CD14-positive monocyte (primary cell): ENCODE results near the gene YPEL3. TPM values are rescaled to one million over a fixed set of nuclear protein-coding genes. Genes with fewer than 3 reads are reported as not detected.

Source experiments
- DNase-seq, 3 donors: peaks; one replicate each; pipeline ENCODE4 v3.0.0-alpha.2; 2011 to 2022
- H2AFZ ChIP-seq: 2 replicates; pipeline ENCODE4 v1.6.0; 2012; ENCODE audit warnings: mild to moderate bottlenecking, low read depth, low read length, inconsistent platforms; ENCODE audit not compliant: insufficient read depth, poor library complexity, severe bottlenecking
- H3K27ac ChIP-seq, 2 donors: 1 replicate in 1 of 2; 2 replicates in 1 of 2; pipeline ENCODE4 v1.5.1; 2012 to 2013; ENCODE audit warnings: low read length in 2 of 2, control low read depth in 1 of 2, inconsistent platforms in 1 of 2, low read depth in 1 of 2, mild to moderate bottlenecking in 1 of 2
- H3K27me3 ChIP-seq, 2 donors: one replicate each; pipeline versions ENCODE4 v1.6.0 to v1.6.1; 2011 to 2013; ENCODE audit warnings: low read length in 2 of 2; ENCODE audit not compliant: control insufficient read depth in 2 of 2, insufficient read depth in 2 of 2
- H3K36me3 ChIP-seq, 2 donors: replicated peaks in 1 of 2; 1 replicate in 1 of 2; 2 replicates in 1 of 2; pipeline versions ENCODE4 v1.5.1 to v1.6.1; 2012 to 2013; ENCODE audit warnings: low read length in 2 of 2, control low read depth in 1 of 2, inconsistent platforms in 1 of 2, mild to moderate bottlenecking in 1 of 2; ENCODE audit not compliant: insufficient read depth in 2 of 2, control insufficient read depth in 1 of 2
- H3K4me1 ChIP-seq, 2 donors: 1 replicate in 1 of 2; 2 replicates in 1 of 2; pipeline versions ENCODE4 v1.5.1 to v1.6.1; 2012 to 2013; ENCODE audit warnings: low read length in 2 of 2, control low read depth in 1 of 2, inconsistent platforms in 1 of 2, mild to moderate bottlenecking in 1 of 2, moderate library complexity in 1 of 2; ENCODE audit not compliant: insufficient read depth in 2 of 2, control insufficient read depth in 1 of 2
- H3K4me2 ChIP-seq: replicated peaks from 2 replicates; pipeline ENCODE3; 2012; ENCODE audit warnings: low read length, moderate library complexity, mild to moderate bottlenecking; ENCODE audit not compliant: poor library complexity, severe bottlenecking; ENCODE audit errors: extremely low read depth
- H3K4me3 ChIP-seq, 3 experiments: fragments of 200-600 bp in 1 of 3; sonication (generic) in 1 of 3; replicated peaks in 1 of 3; 1 replicate in 2 of 3; 2 replicates in 1 of 3; pipeline ENCODE4 v1.5.1; 2011 to 2013; ENCODE audit warnings: low read length in 3 of 3, mild to moderate bottlenecking in 3 of 3, control low read depth in 2 of 3, low read depth in 2 of 3, inconsistent platforms in 1 of 3, moderate library complexity in 1 of 3
- H3K79me2 ChIP-seq: 2 replicates; pipeline ENCODE4 v1.6.0; 2012; ENCODE audit warnings: mild to moderate bottlenecking, control low read depth, inconsistent platforms, low read length, moderate library complexity; ENCODE audit not compliant: insufficient read depth
- H3K9ac ChIP-seq: 2 replicates; pipeline ENCODE4 v1.6.0; 2017; ENCODE audit warnings: low read length, mild to moderate bottlenecking; ENCODE audit not compliant: insufficient read depth, poor library complexity, severe bottlenecking
- H3K9me3 ChIP-seq, 2 donors: replicated peaks in 1 of 2; 1 replicate in 1 of 2; 2 replicates in 1 of 2; pipeline versions ENCODE4 v1.5.1 to v1.6.1; 2012 to 2013; ENCODE audit warnings: low read length in 2 of 2, control low read depth in 1 of 2; ENCODE audit not compliant: control insufficient read depth in 1 of 2, insufficient read depth in 1 of 2
- H4K20me1 ChIP-seq: 2 replicates; pipeline ENCODE4 v1.6.0; 2012; ENCODE audit warnings: mild to moderate bottlenecking, low read length, control low read depth, moderate library complexity; ENCODE audit not compliant: insufficient read depth
- H3K27ac Mint-ChIP-seq, 7 donors: one replicate each; pipeline ENCODE4 v1.8.0; 2020; ENCODE audit warnings: mild to moderate bottlenecking in 7 of 7, mixed read lengths in 7 of 7, moderate library complexity in 6 of 7, inconsistent platforms in 2 of 7
- H3K27me3 Mint-ChIP-seq, 3 donors: one replicate each; pipeline ENCODE4 v1.8.0; 2021 to 2022; ENCODE audit warnings: low read depth in 3 of 3, mild to moderate bottlenecking in 3 of 3, mixed read lengths in 3 of 3, moderate library complexity in 3 of 3, inconsistent platforms in 1 of 3
- H3K36me3 Mint-ChIP-seq, 2 donors: one replicate each; pipeline ENCODE4 v1.8.0; 2020; ENCODE audit warnings: mixed read lengths in 2 of 2, inconsistent platforms in 1 of 2, mild to moderate bottlenecking in 1 of 2
- H3K4me1 Mint-ChIP-seq: one replicate; pipeline ENCODE4 v1.8.0; 2020; ENCODE audit warnings: mild to moderate bottlenecking, mixed read lengths
- H3K4me3 Mint-ChIP-seq, 2 donors: one replicate each; pipeline ENCODE4 v1.8.0; 2020; ENCODE audit warnings: mild to moderate bottlenecking in 2 of 2, mixed read lengths in 2 of 2, moderate library complexity in 1 of 2
- H3K9me3 Mint-ChIP-seq, 7 donors: one replicate each; pipeline ENCODE4 v1.8.0; 2020 to 2022; ENCODE audit warnings: mixed read lengths in 7 of 7, mild to moderate bottlenecking in 6 of 7, moderate library complexity in 6 of 7, inconsistent platforms in 2 of 7
- WGBS: methylation state at CpG from one replicate; pipeline ENCODE4 v1.1.5; 2013; ENCODE audit warnings: missing lambda C conversion rate; ENCODE audit not compliant: insufficient coverage; 5-methylcytosine and 5-hydroxymethylcytosine counted together
- intact Hi-C, 2 donors: fragments of 100-400 bp; cut with micrococcal nuclease; formaldehyde crosslinking; loops; one replicate each; pipeline versions ENCODE4 v1.15.0 to v1.15.1; 2023
- polyA plus RNA-seq, 3 donors: library from polyadenylated mRNA; depleted of rRNA in 1 of 3; unstranded in 2 of 3; stranded (reverse) in 1 of 3; fragments of 300-500 nt in 2 of 3; fragments of >200 nt in 1 of 3; fragmentation: Illumina TruSeq in 2 of 3; gene quantifications; 1 replicate in 2 of 3; 2 replicates in 1 of 3; pipeline ENCODE4 v1.2.3, GENCODE V29; 2012 to 2021
- TF ChIP-seq, protein P1 (sequence below): fragments of 200-600 bp; IDR thresholded peaks from one replicate; pipeline ENCODE4 v1.8.0; 2022; ENCODE audit warnings: antibody characterized with exemption, mild to moderate bottlenecking

Gene YPEL3
- polyA plus RNA-seq, 3 donors: 182 to 283 (median 235) TPM

DNA sequence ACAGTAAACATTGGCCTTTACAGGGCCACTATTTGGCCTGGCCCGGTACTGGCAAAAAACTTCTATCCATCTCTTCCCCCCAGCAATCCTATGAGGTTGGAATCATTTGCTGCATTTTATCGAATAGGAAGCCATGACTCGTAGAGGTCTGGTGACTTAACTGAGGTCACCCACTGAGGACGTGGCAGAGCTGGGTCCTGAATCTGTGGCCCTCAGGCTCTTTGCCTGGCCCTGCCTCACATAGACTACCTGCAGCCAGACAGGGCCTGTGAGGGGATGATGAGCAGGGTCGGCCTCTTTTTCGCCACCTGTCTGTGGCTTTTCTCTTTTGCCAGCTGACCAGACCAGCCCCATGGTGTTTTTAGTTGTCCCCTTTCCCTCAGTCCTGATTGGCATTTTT, 18.4 kb downstream of the YPEL3 start:
- no peaks in the 10 kb centered on the region for H3K27me3 ChIP-seq
- intact Hi-C loops: loop anchor here in 1 of 2 donors (2.0 kb wide), 1 partner anchor 13 kb away; the partner anchor contains the start of gene TBX6
- peak overlapping the region; percentile 97 for H3K4me2 ChIP-seq
- peaks cover 31% of the 10 kb centered on the region for H3K4me1 Mint-ChIP-seq
- peaks cover 24 to 39% of the 10 kb centered on the region in 2 donors for H3K4me1 ChIP-seq
- peak in 2 of 3 donors; percentile 36 to 65 for DNase-seq
- peak overlapping the region in 1 of 2 donors; percentile 92 for H3K27ac ChIP-seq
- peaks cover 42 to 60% of the 10 kb centered on the region in 2 donors for H3K36me3 ChIP-seq
- H3K9me3 ChIP-seq: no peaks in the 10 kb centered on the region
- H3K27me3 Mint-ChIP-seq: peaks cover 0 to 1% (median 0%) of the 10 kb centered on the region in 3 donors
- peaks cover 53% of the 10 kb centered on the region for H3K79me2 ChIP-seq
- TF ChIP-seq, protein P1, sequence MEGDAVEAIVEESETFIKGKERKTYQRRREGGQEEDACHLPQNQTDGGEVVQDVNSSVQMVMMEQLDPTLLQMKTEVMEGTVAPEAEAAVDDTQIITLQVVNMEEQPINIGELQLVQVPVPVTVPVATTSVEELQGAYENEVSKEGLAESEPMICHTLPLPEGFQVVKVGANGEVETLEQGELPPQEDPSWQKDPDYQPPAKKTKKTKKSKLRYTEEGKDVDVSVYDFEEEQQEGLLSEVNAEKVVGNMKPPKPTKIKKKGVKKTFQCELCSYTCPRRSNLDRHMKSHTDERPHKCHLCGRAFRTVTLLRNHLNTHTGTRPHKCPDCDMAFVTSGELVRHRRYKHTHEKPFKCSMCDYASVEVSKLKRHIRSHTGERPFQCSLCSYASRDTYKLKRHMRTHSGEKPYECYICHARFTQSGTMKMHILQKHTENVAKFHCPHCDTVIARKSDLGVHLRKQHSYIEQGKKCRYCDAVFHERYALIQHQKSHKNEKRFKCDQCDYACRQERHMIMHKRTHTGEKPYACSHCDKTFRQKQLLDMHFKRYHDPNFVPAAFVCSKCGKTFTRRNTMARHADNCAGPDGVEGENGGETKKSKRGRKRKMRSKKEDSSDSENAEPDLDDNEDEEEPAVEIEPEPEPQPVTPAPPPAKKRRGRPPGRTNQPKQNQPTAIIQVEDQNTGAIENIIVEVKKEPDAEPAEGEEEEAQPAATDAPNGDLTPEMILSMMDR: no peak
- H3K4me3 ChIP-seq: peak overlapping the region in 1 of 3 experiments; percentile 93
- H3K4me3 Mint-ChIP-seq: peak overlapping the region in 1 of 2 donors; percentile 90
- H3K9me3 Mint-ChIP-seq: peaks cover 0 to 2% (median 0%) of the 10 kb centered on the region in 7 donors
- H3K27ac Mint-ChIP-seq: peak overlapping the region; percentile 62 to 96 (median 87)
- H2AFZ ChIP-seq: no peak overlapping the region
- 78% methylated on average over 6 of the region's 6 CpGs for WGBS
- no peak overlapping the region for H3K9ac ChIP-seq
- peaks cover 59% of the 10 kb centered on the region for H4K20me1 ChIP-seq
- peaks cover 50 to 64% of the 10 kb centered on the region in 2 donors for H3K36me3 Mint-ChIP-seq

DNA sequence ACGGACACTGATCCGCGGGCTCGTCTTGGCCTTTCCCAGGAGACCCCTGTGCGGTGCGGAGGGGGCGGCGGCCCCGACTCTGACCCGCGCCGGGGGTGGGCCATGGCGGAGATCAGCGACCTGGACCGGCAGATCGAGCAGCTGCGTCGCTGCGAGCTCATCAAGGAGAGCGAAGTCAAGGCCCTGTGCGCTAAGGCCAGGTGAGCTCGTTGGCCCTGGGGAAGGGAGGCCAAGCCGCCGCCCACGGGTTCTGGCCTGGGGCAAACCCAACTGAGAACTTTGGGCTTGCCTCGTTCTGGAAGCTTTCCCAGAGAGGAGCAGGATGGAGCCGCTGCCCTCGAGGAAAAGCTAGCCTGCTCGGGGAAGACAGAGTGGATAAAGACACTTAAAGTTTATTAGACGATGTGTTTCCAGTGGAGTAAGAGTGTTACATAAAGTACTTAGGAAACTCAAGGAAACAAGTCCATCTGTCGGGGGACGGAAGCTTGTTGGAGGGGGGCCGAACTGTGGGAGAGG, 19.7 kb downstream of the YPEL3 start:
- peak overlapping the region; percentile 90 for H3K4me3 Mint-ChIP-seq
- Histone ChIP-seq H4K20me1 (peaks cover 59% of the 10 kb centered on the region), H3K9me3 (no peaks in the 10 kb centered on the region), H3K79me2 (peaks cover 61% of the 10 kb centered on the region), H3K27ac (peak overlapping the region; percentile 83 to 92), H3K36me3 (peaks cover 44 to 61% of the 10 kb centered on the region in 2 donors), H3K4me2 (peak overlapping the region; percentile 97), H3K4me3 (peak overlapping the region; percentile 69 to 93 (median 83)), H2AFZ (peak overlapping the region; percentile 80), H3K4me1 (peaks cover 24 to 39% of the 10 kb centered on the region in 2 donors), H3K27me3 (no peaks in the 10 kb centered on the region), H3K9ac (peak overlapping the region; percentile 93)
- DNase-seq: no peak
- under 1% methylated on average over 30 of the region's 33 CpGs for WGBS
- intact Hi-C loops: loop anchor here in 1 of 2 donors (2.0 kb wide), 1 partner anchor 14 kb away; the partner anchor contains the start of gene TBX6
- H3K9me3 Mint-ChIP-seq: peaks cover 0 to 2% (median 0%) of the 10 kb centered on the region in 7 donors
- H3K4me1 Mint-ChIP-seq: peaks cover 31% of the 10 kb centered on the region
- peak overlapping the region; percentile 76 to 96 (median 95) for H3K27ac Mint-ChIP-seq
- peaks cover 51 to 63% of the 10 kb centered on the region in 2 donors for H3K36me3 Mint-ChIP-seq
- H3K27me3 Mint-ChIP-seq: no peaks in the 10 kb centered on the region
- TF ChIP-seq, protein P1: no peak
